Epithelial cell of alveolus of lung (primary cell): ENCODE results near the gene TNFRSF6B. TPM values are rescaled to one million over a fixed set of nuclear protein-coding genes. Genes with fewer than 3 reads are reported as not detected.

Experiments
- total RNA-seq: library from RNA; depleted of rRNA; stranded (reverse); fragments of >200 nt; gene quantifications from 2 replicates; pipeline ENCODE4 v1.2.1, GENCODE V29; 2015

TNFRSF6B gene
- 3.6 and 144 TPM in 2 replicates for total RNA-seq

GRCh38 chr20:63696628-63697356 is at the start of gene TNFRSF6B:
TSS of gene TNFRSF6B (plus strand) at chr20:63696652. CDS start at chr20:63696768, 116 bp downstream.

GRCh38 chr20:63653041-63653973 is 43.1 kb upstream of the TNFRSF6B start, which contains the start of gene STMN3:
TSS of gene STMN3 (minus strand) at chr20:63653424. CDS start at chr20:63653345, 79 bp downstream.

GRCh38 chr20:63657937-63658748 is 38.3 kb upstream of the TNFRSF6B start, which contains the start of gene RTEL1:
TSS of gene RTEL1 (plus strand) at chr20:63658312. CDS start at chr20:63659403, 1,091 bp downstream.

GRCh38 chr20:63707558-63708300 is 11.3 kb downstream of the TNFRSF6B start, which contains the start of the genes ARFRP1 and ZGPAT:
TSS of gene ARFRP1 (minus strand) at chr20:63707976. CDS start at chr20:63707091, 885 bp downstream.
TSS of gene ZGPAT (plus strand) at chr20:63708039. CDS start at chr20:63708581, 542 bp downstream.

GRCh38 chr20:63735859-63736718 is 39.6 kb downstream of the TNFRSF6B start, which contains the start of gene LIME1:
TSS of gene LIME1 (plus strand) at chr20:63736664. CDS start at chr20:63737550, 886 bp downstream.

GRCh38 chr20:63739130-63740069 is 42.9 kb downstream of the TNFRSF6B start, which contains the start of gene SLC2A4RG:
TSS of gene SLC2A4RG (plus strand) at chr20:63739776. CDS start at chr20:63739913, 137 bp downstream.

Other genes with a start within 250 kb of the TNFRSF6B start
- gene KCNQ2, start 224.0 kb upstream of the TNFRSF6B start, total RNA-seq = not detected in 2 replicates
- gene EEF1A2, start 197.6 kb upstream of the TNFRSF6B start, total RNA-seq = 1.3 and 1.4 TPM in 2 replicates
- 107 and 208 TPM in 2 replicates for gene PPDPF, start 175.9 kb upstream of the TNFRSF6B start, total RNA-seq
- gene PTK6, start 159.3 kb upstream of the TNFRSF6B start, total RNA-seq = not detected in 2 replicates
- gene SRMS, start 148.9 kb upstream of the TNFRSF6B start, total RNA-seq = not detected in 2 replicates
- gene FNDC11, start 142.5 kb upstream of the TNFRSF6B start, total RNA-seq = 0.78 TPM in 1 of 2 replicates, not detected in the other
- gene HELZ2, start 122.4 kb upstream of the TNFRSF6B start, total RNA-seq = 40.4 and 58.7 TPM in 2 replicates
- 12.3 and 14.0 TPM in 2 replicates for gene GMEB2, start 69.6 kb upstream of the TNFRSF6B start, total RNA-seq
- gene STMN3, start 43.2 kb upstream of the TNFRSF6B start, total RNA-seq = 38.9 and 65.8 TPM in 2 replicates
- gene RTEL1, start 38.3 kb upstream of the TNFRSF6B start, total RNA-seq = 12.4 and 18.2 TPM in 2 replicates
- gene ARFRP1, start 11.3 kb downstream of the TNFRSF6B start, total RNA-seq = 42.3 and 45.3 TPM in 2 replicates
- gene ZGPAT, start 11.4 kb downstream of the TNFRSF6B start, total RNA-seq = 17.3 and 23.1 TPM in 2 replicates
- gene LIME1, start 40.0 kb downstream of the TNFRSF6B start, total RNA-seq = 1.3 and 1.9 TPM in 2 replicates
- gene SLC2A4RG, start 43.1 kb downstream of the TNFRSF6B start, total RNA-seq = 25.2 and 58.7 TPM in 2 replicates
- 3.7 TPM in 2 replicates for gene ZBTB46, start 134.6 kb downstream of the TNFRSF6B start, total RNA-seq
- gene ABHD16B, start 164.8 kb downstream of the TNFRSF6B start, total RNA-seq = not detected in 2 replicates
- 83.8 and 132 TPM in 2 replicates for gene TPD52L2, start 168.6 kb downstream of the TNFRSF6B start, total RNA-seq
- gene DNAJC5, start 198.5 kb downstream of the TNFRSF6B start, total RNA-seq = 40.2 and 42.1 TPM in 2 replicates